DND-41 (cell line): ENCODE data around the gene SLC6A3.

ENCODE experiments used
- ATAC-seq: fragments of 200-7000 bp; cut with Tn5 transposase; 3 replicates; pipeline ENCODE4 v1.9.1; 2021; ENCODE audit warnings: low read depth; ENCODE audit not compliant: insufficient read depth
- DNase-seq: peaks from one replicate; pipeline ENCODE4 v3.0.0-alpha.2; 2020
- H2AFZ ChIP-seq: 2 replicates; pipeline ENCODE4 v1.6.0; 2012; ENCODE audit warnings: low read depth, low read length
- H3K27ac ChIP-seq: 2 replicates; pipeline ENCODE4 v1.5.1; 2012; ENCODE audit warnings: low read length, inconsistent platforms
- H3K27me3 ChIP-seq: fragments of 200-600 bp; sonication (generic); 2 replicates; pipeline ENCODE4 v1.6.0; 2012; ENCODE audit warnings: low read length, mild to moderate bottlenecking, inconsistent platforms; ENCODE audit not compliant: insufficient read depth, poor library complexity
- H3K36me3 ChIP-seq: 2 replicates; pipeline ENCODE4 v1.5.1; 2012; ENCODE audit warnings: low read length, inconsistent platforms; ENCODE audit not compliant: insufficient read depth
- H3K4me1 ChIP-seq: 2 replicates; pipeline ENCODE4 v1.5.1; 2012; ENCODE audit warnings: mild to moderate bottlenecking, low read length; ENCODE audit not compliant: insufficient read depth
- H3K4me2 ChIP-seq: 2 replicates; pipeline ENCODE4 v1.6.0; 2012; ENCODE audit warnings: mild to moderate bottlenecking, moderate library complexity, low read length, inconsistent platforms; ENCODE audit not compliant: insufficient read depth
- H3K4me3 ChIP-seq, 2 experiments: fragments of 200-600 bp in 1 of 2; shearing (Covaris generic) in 1 of 2; 2 replicates each; pipeline ENCODE4 v1.5.1; 2012 to 2016; ENCODE audit warnings: inconsistent platforms in 2 of 2, low read length in 2 of 2, mild to moderate bottlenecking in 2 of 2, low read depth in 1 of 2, moderate library complexity in 1 of 2
- H3K79me2 ChIP-seq: 2 replicates; pipeline ENCODE4 v1.6.0; 2012; ENCODE audit warnings: low read length, inconsistent platforms; ENCODE audit not compliant: insufficient read depth
- H3K9ac ChIP-seq: 2 replicates; pipeline ENCODE4 v1.6.0; 2012; ENCODE audit warnings: low read depth, mild to moderate bottlenecking, inconsistent platforms, low read length, moderate library complexity
- H3K9me3 ChIP-seq: 2 replicates; pipeline ENCODE4 v1.5.1; 2012; ENCODE audit warnings: low read length, moderate library complexity, mild to moderate bottlenecking, inconsistent platforms; ENCODE audit not compliant: insufficient read depth, severe bottlenecking
- H4K20me1 ChIP-seq: 2 replicates; pipeline ENCODE4 v1.6.0; 2012; ENCODE audit warnings: low read length; ENCODE audit not compliant: insufficient read depth
- EZH2 ChIP-seq: IDR thresholded peaks from 3 replicates; pipeline ENCODE4 v1.6.1; 2012; ENCODE audit warnings: borderline replicate concordance, low read depth, mild to moderate bottlenecking, moderate library complexity, low read length, inconsistent platforms; ENCODE audit not compliant: severe bottlenecking
- TF ChIP-seq, protein P1 (sequence below): IDR thresholded peaks from 2 replicates; pipeline ENCODE4 v1.5.1; 2012; ENCODE audit warnings: borderline replicate concordance, low read length, moderate library complexity, mild to moderate bottlenecking; ENCODE audit not compliant: poor library complexity, severe bottlenecking; ENCODE audit errors: extremely low read depth

SLC6A3 gene

GRCh38 chr5:1415626-1416360, 29.4 kb downstream of the SLC6A3 start:
- Histone ChIP-seq H3K4me2 (no peak overlapping the region), H3K4me3 (no peak overlapping the region), H3K4me1 (no peaks in the 10 kb centered on the region), H4K20me1 (no peaks in the 10 kb centered on the region; the same call in 1 of the 2 replicates), H3K79me2 (no peaks in the 10 kb centered on the region), H3K36me3 (no peaks in the 10 kb centered on the region), H3K27me3 (no peaks in the 10 kb centered on the region), H3K9ac (no peak overlapping the region), H3K9me3 (no peaks in the 10 kb centered on the region), H2AFZ (no peak overlapping the region), H3K27ac (no peak overlapping the region)
- ATAC-seq: no peak
- TF ChIP-seq, protein P1, sequence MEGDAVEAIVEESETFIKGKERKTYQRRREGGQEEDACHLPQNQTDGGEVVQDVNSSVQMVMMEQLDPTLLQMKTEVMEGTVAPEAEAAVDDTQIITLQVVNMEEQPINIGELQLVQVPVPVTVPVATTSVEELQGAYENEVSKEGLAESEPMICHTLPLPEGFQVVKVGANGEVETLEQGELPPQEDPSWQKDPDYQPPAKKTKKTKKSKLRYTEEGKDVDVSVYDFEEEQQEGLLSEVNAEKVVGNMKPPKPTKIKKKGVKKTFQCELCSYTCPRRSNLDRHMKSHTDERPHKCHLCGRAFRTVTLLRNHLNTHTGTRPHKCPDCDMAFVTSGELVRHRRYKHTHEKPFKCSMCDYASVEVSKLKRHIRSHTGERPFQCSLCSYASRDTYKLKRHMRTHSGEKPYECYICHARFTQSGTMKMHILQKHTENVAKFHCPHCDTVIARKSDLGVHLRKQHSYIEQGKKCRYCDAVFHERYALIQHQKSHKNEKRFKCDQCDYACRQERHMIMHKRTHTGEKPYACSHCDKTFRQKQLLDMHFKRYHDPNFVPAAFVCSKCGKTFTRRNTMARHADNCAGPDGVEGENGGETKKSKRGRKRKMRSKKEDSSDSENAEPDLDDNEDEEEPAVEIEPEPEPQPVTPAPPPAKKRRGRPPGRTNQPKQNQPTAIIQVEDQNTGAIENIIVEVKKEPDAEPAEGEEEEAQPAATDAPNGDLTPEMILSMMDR: no peak
- TF ChIP-seq EZH2: no peak
- DNase-seq: no peak

GRCh38 chr5:1415059-1415425, 30.2 kb downstream of the SLC6A3 start:
- H2AFZ ChIP-seq: no peak overlapping the region
- TF ChIP-seq, protein P1: no peak
- TF ChIP-seq EZH2: no peak
- no peaks in the 10 kb centered on the region for H3K4me1 ChIP-seq
- ATAC-seq (no peak), DNase-seq (no peak)
- H3K79me2 ChIP-seq: no peaks in the 10 kb centered on the region
- H3K4me2 ChIP-seq: no peak overlapping the region
- H4K20me1 ChIP-seq: no peaks in the 10 kb centered on the region; the same call in 1 of the 2 replicates
- no peak overlapping the region for H3K27ac ChIP-seq
- H3K9me3 ChIP-seq: no peaks in the 10 kb centered on the region
- H3K36me3 ChIP-seq: no peaks in the 10 kb centered on the region
- H3K9ac ChIP-seq: no peak overlapping the region
- H3K4me3 ChIP-seq: no peak overlapping the region
- no peaks in the 10 kb centered on the region for H3K27me3 ChIP-seq

DNA sequence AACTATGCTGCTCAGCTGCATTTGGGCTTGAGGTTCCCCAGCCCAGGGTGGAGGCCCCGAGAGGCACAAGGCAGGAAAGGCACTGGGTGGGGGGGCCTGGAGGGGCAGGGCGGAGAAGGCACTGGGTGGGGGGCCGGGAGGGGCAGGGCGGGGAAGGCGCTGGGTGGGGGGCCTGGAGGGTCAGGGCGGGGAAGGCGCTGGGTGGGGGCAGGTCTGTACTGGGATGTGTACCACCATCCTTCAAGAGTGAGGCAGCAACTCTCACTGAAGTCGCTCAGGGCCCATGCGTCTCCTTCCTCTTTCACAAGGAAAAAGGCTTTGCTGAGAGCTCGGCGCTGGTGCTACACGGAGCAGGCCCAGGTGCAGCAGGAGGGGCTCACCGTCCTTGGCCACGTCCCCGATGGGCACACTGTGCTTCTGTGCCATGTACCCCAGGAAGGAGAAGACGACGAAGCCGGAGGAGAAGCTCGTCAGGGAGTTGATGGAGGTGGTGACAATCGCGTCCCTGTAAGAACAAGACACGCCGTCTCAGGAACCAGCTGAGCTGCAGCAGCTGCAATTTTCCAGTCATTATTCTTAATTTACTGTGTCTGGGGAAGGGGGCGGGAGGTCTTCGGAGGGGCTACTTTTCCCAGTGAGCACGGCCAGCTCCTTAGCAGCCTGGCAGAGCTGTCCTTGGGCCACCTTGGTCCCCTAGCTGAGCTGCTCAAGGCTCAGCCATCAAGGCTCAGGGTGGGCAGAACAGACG, 30.8 kb downstream of the SLC6A3 start:
- no peak overlapping the region for H2AFZ ChIP-seq
- H3K4me1 ChIP-seq: no peaks in the 10 kb centered on the region
- H3K4me2 ChIP-seq: no peak overlapping the region
- no peak overlapping the region for H3K9ac ChIP-seq
- H3K9me3 ChIP-seq: no peaks in the 10 kb centered on the region
- ATAC-seq (no peak), DNase-seq (no peak)
- H3K27ac ChIP-seq: no peak overlapping the region
- H3K4me3 ChIP-seq: no peak overlapping the region
- no peaks in the 10 kb centered on the region for H3K27me3 ChIP-seq
- H3K79me2 ChIP-seq: no peaks in the 10 kb centered on the region
- TF ChIP-seq, protein P1: no peak
- no peak for TF ChIP-seq EZH2
- no peaks in the 10 kb centered on the region for H3K36me3 ChIP-seq
- peaks cover 5% of the 10 kb centered on the region; the same call in 1 of the 2 replicates for H4K20me1 ChIP-seq
